Measurements from ENCODE around the gene COPS6.

DNA sequence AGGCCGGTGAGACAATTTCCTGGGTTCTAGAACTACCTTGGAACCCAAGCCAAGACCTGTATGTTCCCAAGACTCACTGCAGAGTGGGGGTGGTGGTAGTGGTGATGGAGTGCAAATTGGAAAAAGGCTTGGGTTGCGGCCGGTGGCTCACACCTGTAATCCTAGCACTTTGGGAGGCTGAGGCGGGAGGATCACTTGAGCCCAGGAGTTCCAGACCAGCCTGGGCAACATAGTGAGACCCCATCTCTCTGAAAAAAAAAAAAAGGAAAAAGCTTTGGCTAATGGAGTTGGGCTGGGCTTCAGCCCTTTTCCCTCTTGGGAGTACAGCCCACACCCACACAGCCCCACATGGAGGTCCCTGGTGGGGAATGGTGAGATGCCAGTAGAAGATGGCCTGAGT lies 16.8 kb downstream of the COPS6 start:
- TF ChIP-seq, protein P1, sequence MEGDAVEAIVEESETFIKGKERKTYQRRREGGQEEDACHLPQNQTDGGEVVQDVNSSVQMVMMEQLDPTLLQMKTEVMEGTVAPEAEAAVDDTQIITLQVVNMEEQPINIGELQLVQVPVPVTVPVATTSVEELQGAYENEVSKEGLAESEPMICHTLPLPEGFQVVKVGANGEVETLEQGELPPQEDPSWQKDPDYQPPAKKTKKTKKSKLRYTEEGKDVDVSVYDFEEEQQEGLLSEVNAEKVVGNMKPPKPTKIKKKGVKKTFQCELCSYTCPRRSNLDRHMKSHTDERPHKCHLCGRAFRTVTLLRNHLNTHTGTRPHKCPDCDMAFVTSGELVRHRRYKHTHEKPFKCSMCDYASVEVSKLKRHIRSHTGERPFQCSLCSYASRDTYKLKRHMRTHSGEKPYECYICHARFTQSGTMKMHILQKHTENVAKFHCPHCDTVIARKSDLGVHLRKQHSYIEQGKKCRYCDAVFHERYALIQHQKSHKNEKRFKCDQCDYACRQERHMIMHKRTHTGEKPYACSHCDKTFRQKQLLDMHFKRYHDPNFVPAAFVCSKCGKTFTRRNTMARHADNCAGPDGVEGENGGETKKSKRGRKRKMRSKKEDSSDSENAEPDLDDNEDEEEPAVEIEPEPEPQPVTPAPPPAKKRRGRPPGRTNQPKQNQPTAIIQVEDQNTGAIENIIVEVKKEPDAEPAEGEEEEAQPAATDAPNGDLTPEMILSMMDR (conservative IDR thresholded peaks at IDR 0.05; ENCODE audit: low read depth, low read length), result no peak
- TF ChIP-seq RFX5 (IDR thresholded peaks at IDR 0.05; ENCODE audit: low read depth, low read length) (no peak), CHD1 (IDR thresholded peaks at IDR 0.05; ENCODE audit: low read depth, low read length) (no peak)
